DND-41 (cell line): ENCODE results near the gene CMSS1.

ENCODE experiments used
- ATAC-seq: fragments of 200-7000 bp; cut with Tn5 transposase; 3 replicates; pipeline ENCODE4 v1.9.1; 2021; ENCODE audit warnings: low read depth; ENCODE audit not compliant: insufficient read depth
- DNase-seq: peaks from one replicate; pipeline ENCODE4 v3.0.0-alpha.2; 2020
- H2AFZ ChIP-seq: 2 replicates; pipeline ENCODE4 v1.6.0; 2012; ENCODE audit warnings: low read depth, low read length
- H3K27ac ChIP-seq: 2 replicates; pipeline ENCODE4 v1.5.1; 2012; ENCODE audit warnings: low read length, inconsistent platforms
- H3K27me3 ChIP-seq: fragments of 200-600 bp; sonication (generic); 2 replicates; pipeline ENCODE4 v1.6.0; 2012; ENCODE audit warnings: low read length, mild to moderate bottlenecking, inconsistent platforms; ENCODE audit not compliant: insufficient read depth, poor library complexity
- H3K36me3 ChIP-seq: 2 replicates; pipeline ENCODE4 v1.5.1; 2012; ENCODE audit warnings: low read length, inconsistent platforms; ENCODE audit not compliant: insufficient read depth
- H3K4me1 ChIP-seq: 2 replicates; pipeline ENCODE4 v1.5.1; 2012; ENCODE audit warnings: mild to moderate bottlenecking, low read length; ENCODE audit not compliant: insufficient read depth
- H3K4me2 ChIP-seq: 2 replicates; pipeline ENCODE4 v1.6.0; 2012; ENCODE audit warnings: mild to moderate bottlenecking, moderate library complexity, low read length, inconsistent platforms; ENCODE audit not compliant: insufficient read depth
- H3K4me3 ChIP-seq, 2 experiments: fragments of 200-600 bp in 1 of 2; shearing (Covaris generic) in 1 of 2; 2 replicates each; pipeline ENCODE4 v1.5.1; 2012 to 2016; ENCODE audit warnings: inconsistent platforms in 2 of 2, low read length in 2 of 2, mild to moderate bottlenecking in 2 of 2, low read depth in 1 of 2, moderate library complexity in 1 of 2
- H3K79me2 ChIP-seq: 2 replicates; pipeline ENCODE4 v1.6.0; 2012; ENCODE audit warnings: low read length, inconsistent platforms; ENCODE audit not compliant: insufficient read depth
- H3K9ac ChIP-seq: 2 replicates; pipeline ENCODE4 v1.6.0; 2012; ENCODE audit warnings: low read depth, mild to moderate bottlenecking, inconsistent platforms, low read length, moderate library complexity
- H3K9me3 ChIP-seq: 2 replicates; pipeline ENCODE4 v1.5.1; 2012; ENCODE audit warnings: low read length, moderate library complexity, mild to moderate bottlenecking, inconsistent platforms; ENCODE audit not compliant: insufficient read depth, severe bottlenecking
- H4K20me1 ChIP-seq: 2 replicates; pipeline ENCODE4 v1.6.0; 2012; ENCODE audit warnings: low read length; ENCODE audit not compliant: insufficient read depth
- CTCF ChIP-seq: IDR thresholded peaks from 2 replicates; pipeline ENCODE4 v1.5.1; 2012; ENCODE audit warnings: borderline replicate concordance, low read length, moderate library complexity, mild to moderate bottlenecking; ENCODE audit not compliant: poor library complexity, severe bottlenecking; ENCODE audit errors: extremely low read depth
- EZH2 ChIP-seq: IDR thresholded peaks from 3 replicates; pipeline ENCODE4 v1.6.1; 2012; ENCODE audit warnings: borderline replicate concordance, low read depth, mild to moderate bottlenecking, moderate library complexity, low read length, inconsistent platforms; ENCODE audit not compliant: severe bottlenecking

The CMSS1 gene

GRCh38 chr3:100029689-100030088 lies 212.0 kb downstream of the CMSS1 start:
- no peak overlapping the region for H2AFZ ChIP-seq
- no peak for TF ChIP-seq CTCF
- no peak for TF ChIP-seq EZH2
- no peak overlapping the region for H3K4me2 ChIP-seq
- no peaks in the 10 kb centered on the region for H3K27me3 ChIP-seq
- H3K4me1 ChIP-seq: no peaks in the 10 kb centered on the region
- no peaks in the 10 kb centered on the region for H3K79me2 ChIP-seq
- no peak overlapping the region for H3K9ac ChIP-seq
- H3K4me3 ChIP-seq: no peak overlapping the region
- no peaks in the 10 kb centered on the region for H3K36me3 ChIP-seq
- no peaks in the 10 kb centered on the region for H4K20me1 ChIP-seq
- ATAC-seq (no peak), DNase-seq (no peak)
- H3K9me3 ChIP-seq: no peaks in the 10 kb centered on the region
- H3K27ac ChIP-seq: no peak overlapping the region

- Histone ChIP-seq H2AFZ (no peak overlapping the region), H3K4me1 (no peaks in the 10 kb centered on the region), H3K79me2 (no peaks in the 10 kb centered on the region), H3K9me3 (no peaks in the 10 kb centered on the region), H3K4me3 (no peak overlapping the region), H3K27me3 (no peaks in the 10 kb centered on the region), H3K36me3 (no peaks in the 10 kb centered on the region), H3K9ac (no peak overlapping the region), H4K20me1 (no peaks in the 10 kb centered on the region), H3K27ac (no peak overlapping the region), H3K4me2 (no peak overlapping the region)
- TF ChIP-seq EZH2 (no peak), CTCF (no peak)
- DNase-seq: no peak
- no peak for ATAC-seq
These were observed 212.7 kb downstream of the CMSS1 start for GRCh38 chr3:100030346-100030745.

GRCh38 chr3:100030914-100031425 lies 213.3 kb downstream of the CMSS1 start:
- DNase-seq: no peak

More at GRCh38 chr3:100030914-100031425, 213.3 kb downstream of the CMSS1 start:
- Histone ChIP-seq H3K4me1 (no peaks in the 10 kb centered on the region), H3K9me3 (no peaks in the 10 kb centered on the region), H4K20me1 (no peaks in the 10 kb centered on the region), H3K27ac (no peak overlapping the region), H3K79me2 (no peaks in the 10 kb centered on the region), H3K27me3 (no peaks in the 10 kb centered on the region), H2AFZ (no peak overlapping the region), H3K36me3 (no peaks in the 10 kb centered on the region), H3K4me3 (no peak overlapping the region), H3K9ac (no peak overlapping the region), H3K4me2 (no peak overlapping the region)
- no peak for ATAC-seq
- TF ChIP-seq CTCF (no peak), EZH2 (no peak)
